AG04450 (cell line): ENCODE results near the gene FBXW5. TPM values are rescaled to one million over a fixed set of nuclear protein-coding genes. Genes with fewer than 3 reads are reported as not detected.

Source experiments
- CTCF ChIA-PET: fragments of 300-600, 350-600 bp; formaldehyde crosslinking; extraction: SDS; loops from one replicate; lab custom pipeline; 2022; ENCODE audit warnings: antibody characterized with exemption, inconsistent platforms; lab: Charles Lee
- POLR2A ChIA-PET: fragments of 350-600 bp; formaldehyde crosslinking; extraction: SDS; loops from one replicate; lab custom pipeline; 2021; ENCODE audit warnings: antibody characterized with exemption, inconsistent platforms; lab: Yijun Ruan, JAX
- DNase-seq: peaks from one replicate; pipeline ENCODE4 v3.0.0-alpha.2; 2011; ENCODE audit warnings: low read depth, low spot score
- H3K27ac ChIP-seq: one replicate; pipeline ENCODE4 v1.5.1; 2012; ENCODE audit warnings: low read depth, low read length, control low read depth
- H3K27me3 ChIP-seq: one replicate; pipeline ENCODE4 v1.6.0; 2012; ENCODE audit warnings: low read length; ENCODE audit not compliant: control insufficient read depth, insufficient read depth
- H3K4me3 ChIP-seq: 2 replicates; pipeline ENCODE4 v1.5.1; 2011; ENCODE audit warnings: mild to moderate bottlenecking, low read depth, low read length, control low read depth
- H3K9me3 ChIP-seq: 2 replicates; pipeline ENCODE4 v1.5.1; 2012; ENCODE audit warnings: low read length; ENCODE audit not compliant: control insufficient read depth, insufficient read depth
- polyA plus RNA-seq: library from polyadenylated mRNA; depleted of rRNA; stranded (reverse); fragments of >200 nt; gene quantifications from 2 replicates; pipeline ENCODE4 v1.2.3, GENCODE V29; 2011
- TF ChIP-seq, protein P1 (sequence below): IDR thresholded peaks from 2 replicates; pipeline ENCODE4 v1.5.1; 2011; ENCODE audit warnings: low read depth, low read length, control low read depth, inconsistent platforms

The FBXW5 gene
- polyA plus RNA-seq, 1 experiment = 31.2 TPM

GRCh38 chr9:136907011-136907914 is 37.3 kb downstream of the FBXW5 start:
- CTCF ChIA-PET = no interaction called here
- Histone ChIP-seq H3K4me3 (no peak overlapping the region), H3K9me3 (no peaks in the 10 kb centered on the region; the same call in 1 of the 2 replicates), H3K27ac (no peak overlapping the region), H3K27me3 (no peaks in the 10 kb centered on the region)
- DNase-seq = no peak
- TF ChIP-seq, protein P1, sequence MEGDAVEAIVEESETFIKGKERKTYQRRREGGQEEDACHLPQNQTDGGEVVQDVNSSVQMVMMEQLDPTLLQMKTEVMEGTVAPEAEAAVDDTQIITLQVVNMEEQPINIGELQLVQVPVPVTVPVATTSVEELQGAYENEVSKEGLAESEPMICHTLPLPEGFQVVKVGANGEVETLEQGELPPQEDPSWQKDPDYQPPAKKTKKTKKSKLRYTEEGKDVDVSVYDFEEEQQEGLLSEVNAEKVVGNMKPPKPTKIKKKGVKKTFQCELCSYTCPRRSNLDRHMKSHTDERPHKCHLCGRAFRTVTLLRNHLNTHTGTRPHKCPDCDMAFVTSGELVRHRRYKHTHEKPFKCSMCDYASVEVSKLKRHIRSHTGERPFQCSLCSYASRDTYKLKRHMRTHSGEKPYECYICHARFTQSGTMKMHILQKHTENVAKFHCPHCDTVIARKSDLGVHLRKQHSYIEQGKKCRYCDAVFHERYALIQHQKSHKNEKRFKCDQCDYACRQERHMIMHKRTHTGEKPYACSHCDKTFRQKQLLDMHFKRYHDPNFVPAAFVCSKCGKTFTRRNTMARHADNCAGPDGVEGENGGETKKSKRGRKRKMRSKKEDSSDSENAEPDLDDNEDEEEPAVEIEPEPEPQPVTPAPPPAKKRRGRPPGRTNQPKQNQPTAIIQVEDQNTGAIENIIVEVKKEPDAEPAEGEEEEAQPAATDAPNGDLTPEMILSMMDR = no peak
- POLR2A ChIA-PET = no interaction called here

DNA sequence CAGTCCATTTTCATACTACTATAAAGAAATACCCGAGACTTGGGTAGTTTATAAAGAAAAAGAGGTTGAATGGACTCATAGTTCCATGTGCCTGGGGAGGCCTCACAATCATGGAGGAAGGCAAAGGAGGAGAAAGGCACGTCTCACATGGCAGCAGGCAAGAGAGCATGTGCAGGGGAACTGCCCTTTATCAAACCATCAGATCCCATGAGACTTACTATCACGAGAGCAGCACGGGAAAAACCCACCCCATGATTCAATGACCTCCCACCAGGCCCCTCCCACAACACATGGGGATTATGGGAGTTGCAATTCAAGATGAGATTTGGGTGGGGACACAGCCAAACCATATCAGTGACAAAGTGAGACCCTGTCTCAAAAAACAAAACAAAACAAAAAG is 38.3 kb downstream of the FBXW5 start:
- Histone ChIP-seq H3K27ac (no peak overlapping the region), H3K4me3 (no peak overlapping the region), H3K9me3 (no peaks in the 10 kb centered on the region; the same call in 1 of the 2 replicates), H3K27me3 (no peaks in the 10 kb centered on the region)
- CTCF ChIA-PET = no interaction called here
- TF ChIP-seq, protein P1 = no peak
- POLR2A ChIA-PET = no interaction called here
- DNase-seq = no peak

- no peaks in the 10 kb centered on the region; the same call in 1 of the 2 replicates for H3K9me3 ChIP-seq
- CTCF ChIA-PET = no interaction called here
- no peak overlapping the region for H3K4me3 ChIP-seq
- DNase-seq = no peak
- peak overlapping the region; percentile 92 for H3K27ac ChIP-seq
- TF ChIP-seq, protein P1 = no peak
- H3K27me3 ChIP-seq = no peaks in the 10 kb centered on the region
- POLR2A ChIA-PET = no interaction called here
Observed at GRCh38 chr9:136903041-136903554, 41.4 kb downstream of the FBXW5 start.

DNA sequence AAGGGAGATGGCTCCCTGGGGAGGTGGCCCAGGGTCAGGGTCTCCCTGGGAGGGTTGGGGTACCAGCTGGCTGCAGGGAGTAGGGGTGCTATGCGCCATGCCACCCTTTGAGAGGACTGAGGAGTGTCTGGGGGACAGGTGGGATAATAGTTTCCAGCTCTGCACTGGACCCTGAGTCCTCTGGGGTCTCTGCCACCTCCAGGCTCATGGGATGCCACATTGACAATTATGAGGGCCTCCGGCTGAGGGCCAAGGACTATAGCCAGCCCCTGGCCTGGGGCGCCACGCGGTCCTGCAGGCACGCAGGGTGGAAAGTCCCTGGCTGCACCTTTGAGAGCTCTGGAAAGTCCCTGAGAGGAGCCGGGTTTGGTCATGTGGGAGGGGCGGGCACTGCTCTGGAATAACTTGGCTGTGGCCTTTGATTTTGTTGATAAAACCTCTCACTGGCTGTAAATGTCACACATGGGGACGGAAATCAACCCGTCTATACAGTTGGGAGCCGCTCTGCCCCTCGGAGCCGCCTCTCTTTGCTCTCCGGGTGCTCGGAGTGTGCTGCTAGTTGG is 42.2 kb downstream of the FBXW5 start:
- no peak overlapping the region for H3K4me3 ChIP-seq
- peak; percentile 47 for DNase-seq
- H3K27me3 ChIP-seq = no peaks in the 10 kb centered on the region
- no peaks in the 10 kb centered on the region; the same call in 1 of the 2 replicates for H3K9me3 ChIP-seq
- CTCF ChIA-PET = no interaction called here
- POLR2A ChIA-PET = no interaction called here
- H3K27ac ChIP-seq = peak overlapping the region; percentile 92
- TF ChIP-seq, protein P1 = no peak
